H1 (cell line): ENCODE results near the gene EGFLAM. TPM values are rescaled to one million over a fixed set of nuclear protein-coding genes. Genes with fewer than 3 reads are reported as not detected.

Source experiments
- CTCF ChIA-PET: fragments of 300-600 bp; sonication (Branson Sonifier 250); formaldehyde crosslinking; loops from one replicate; lab custom pipeline; 2021; ENCODE audit not compliant: partially characterized antibody; lab: Charles Lee
- POLR2A ChIA-PET: fragments of 300-600 bp; sonication (Branson Sonifier 250); formaldehyde crosslinking; loops from one replicate; lab custom pipeline; 2021; ENCODE audit warnings: inconsistent platforms; ENCODE audit not compliant: partially characterized antibody; lab: Charles Lee
- DNase-seq, 2 experiments: peaks; one replicate each; pipeline versions ENCODE4 v3.0.0 to v3.0.0-alpha.2; 2010 to 2022; ENCODE audit warnings: low spot score in 2 of 2, low read depth in 1 of 2, mixed read lengths in 1 of 2
- FAIRE-seq: peaks from 2 replicates; lab custom pipeline; 2011; peaks lifted over from hg19 to GRCh38; lab: Jason Lieb, UNC
- H2AFZ ChIP-seq: 2 replicates; pipeline ENCODE4 v1.8.1; 2012; ENCODE audit warnings: low read length, inconsistent platforms
- H2AK5ac ChIP-seq: 2 replicates; pipeline ENCODE4 v1.6.1; 2013; ENCODE audit warnings: low read depth, low read length
- H2BK120ac ChIP-seq: replicated peaks from 2 replicates; pipeline ENCODE3; 2013; ENCODE audit warnings: low read depth, low read length, inconsistent platforms
- H2BK12ac ChIP-seq: 2 replicates; pipeline ENCODE4 v1.6.1; 2013; ENCODE audit warnings: low read depth, low read length
- H2BK15ac ChIP-seq: 2 replicates; pipeline ENCODE4 v1.6.1; 2013; ENCODE audit warnings: low read length
- H2BK20ac ChIP-seq: 2 replicates; pipeline ENCODE4 v1.6.1; 2013; ENCODE audit warnings: low read length
- H2BK5ac ChIP-seq: 2 replicates; pipeline ENCODE4 v1.6.1; 2013; ENCODE audit warnings: low read depth, low read length
- H3K14ac ChIP-seq: 2 replicates; pipeline ENCODE4 v1.6.1; 2013; ENCODE audit warnings: inconsistent platforms; ENCODE audit not compliant: insufficient read length
- H3K18ac ChIP-seq: 2 replicates; pipeline ENCODE4 v1.6.1; 2013; ENCODE audit warnings: low read length; ENCODE audit errors: extremely low read depth
- H3K23ac ChIP-seq: 2 replicates; pipeline ENCODE4 v1.6.1; 2013; ENCODE audit warnings: inconsistent platforms; ENCODE audit not compliant: insufficient read length
- H3K23me2 ChIP-seq: 2 replicates; pipeline ENCODE4 v1.6.1; 2013; ENCODE audit warnings: low read depth, low read length
- H3K27ac ChIP-seq: 2 replicates; pipeline ENCODE4 v1.6.1; 2011; ENCODE audit warnings: low read depth, low read length, inconsistent platforms
- H3K27me3 ChIP-seq, 4 experiments: replicated peaks in 1 of 4; 1 replicate in 1 of 4; 2 replicates in 3 of 4; pipeline versions ENCODE4 v1.6.1 to v1.8.1; 2011 to 2013; ENCODE audit warnings: low read length in 3 of 4, mild to moderate bottlenecking in 3 of 4, inconsistent platforms in 2 of 4, mixed read lengths in 2 of 4, moderate library complexity in 1 of 4; ENCODE audit not compliant: control insufficient read depth in 3 of 4, insufficient read depth in 3 of 4; ENCODE audit errors: extremely low read depth in 1 of 4
- H3K36me3 ChIP-seq, 4 experiments: 2 replicates each; pipeline versions ENCODE4 v1.6.1 to v1.8.1; 2011 to 2013; ENCODE audit warnings: mild to moderate bottlenecking in 4 of 4, low read length in 3 of 4, moderate library complexity in 2 of 4, control low read depth in 1 of 4, inconsistent platforms in 1 of 4; ENCODE audit not compliant: insufficient read depth in 4 of 4, control insufficient read depth in 2 of 4
- H3K4ac ChIP-seq: replicated peaks from 2 replicates; pipeline ENCODE3; 2013; ENCODE audit warnings: low read length, low read depth, mixed read lengths, inconsistent platforms; ENCODE audit not compliant: insufficient read length
- H3K4me1 ChIP-seq, 4 experiments: replicated peaks in 1 of 4; 1 replicate in 1 of 4; 2 replicates in 3 of 4; pipeline versions ENCODE4 v1.6.1 to v1.8.1; 2011 to 2013; ENCODE audit warnings: low read length in 3 of 4, inconsistent platforms in 2 of 4, mixed read lengths in 1 of 4; ENCODE audit not compliant: insufficient read depth in 4 of 4, control insufficient read depth in 3 of 4
- H3K4me2 ChIP-seq, 2 experiments: 2 replicates each; pipeline versions ENCODE4 v1.6.1 to v1.8.1; 2011 to 2013; ENCODE audit warnings: low read depth in 2 of 2, low read length in 2 of 2, control low read depth in 1 of 2, inconsistent platforms in 1 of 2, mild to moderate bottlenecking in 1 of 2; ENCODE audit not compliant: insufficient read depth in 1 of 2
- H3K4me3 ChIP-seq, 4 experiments: fragments of 200-600, 300-600 bp in 1 of 4; sonication (generic), shearing (Covaris generic), sonication (Bioruptor Twin) in 1 of 4; 2 replicates each; pipeline versions ENCODE4 v1.5.1 to v1.8.1; 2011 to 2016; ENCODE audit warnings: low read length in 4 of 4, low read depth in 3 of 4, control low read depth in 2 of 4, inconsistent platforms in 2 of 4, mild to moderate bottlenecking in 2 of 4, mixed read lengths in 1 of 4, moderate library complexity in 1 of 4; ENCODE audit not compliant: insufficient read depth in 2 of 4; ENCODE audit errors: extremely low read depth in 1 of 4
- H3K56ac ChIP-seq: replicated peaks from 2 replicates; pipeline ENCODE3; 2013; ENCODE audit warnings: low read depth, mild to moderate bottlenecking, mixed read lengths, low read length, inconsistent platforms; ENCODE audit not compliant: insufficient read length
- H3K79me1 ChIP-seq: 2 replicates; pipeline ENCODE4 v1.6.1; 2013; ENCODE audit warnings: low read depth, low read length, control low read depth
- H3K79me2 ChIP-seq, 2 experiments: 2 replicates each; pipeline versions ENCODE4 v1.6.1 to v1.8.1; 2012 to 2013; ENCODE audit warnings: low read length in 2 of 2, mild to moderate bottlenecking in 2 of 2, inconsistent platforms in 1 of 2; ENCODE audit not compliant: insufficient read depth in 2 of 2, control insufficient read depth in 1 of 2
- H3K9ac ChIP-seq, 4 experiments: replicated peaks in 1 of 4; 1 replicate in 1 of 4; 2 replicates in 3 of 4; pipeline versions ENCODE4 v1.6.1 to v1.8.1; 2011 to 2013; ENCODE audit warnings: low read depth in 3 of 4, low read length in 3 of 4, control low read depth in 2 of 4, mild to moderate bottlenecking in 2 of 4, moderate library complexity in 2 of 4, inconsistent platforms in 1 of 4; ENCODE audit errors: extremely low read depth in 1 of 4
- H3K9me3 ChIP-seq, 2 experiments: 2 replicates each; pipeline versions ENCODE4 v1.6.1 to v1.8.1; 2012 to 2013; ENCODE audit warnings: mild to moderate bottlenecking in 2 of 2, moderate library complexity in 2 of 2, control low read depth in 1 of 2, inconsistent platforms in 1 of 2, low read depth in 1 of 2, low read length in 1 of 2, mixed read lengths in 1 of 2; ENCODE audit not compliant: insufficient read depth in 2 of 2
- H4K20me1 ChIP-seq, 2 experiments: replicated peaks in 1 of 2; 2 replicates each; pipeline versions ENCODE3 to v1.8.1; 2011 to 2013; ENCODE audit warnings: inconsistent platforms in 2 of 2, low read length in 2 of 2, mild to moderate bottlenecking in 1 of 2; ENCODE audit not compliant: insufficient read depth in 2 of 2, control insufficient read depth in 1 of 2
- H4K5ac ChIP-seq: 2 replicates; pipeline ENCODE4 v1.6.1; 2013; ENCODE audit warnings: low read length, low read depth, mixed read lengths, inconsistent platforms; ENCODE audit not compliant: insufficient read length
- H4K8ac ChIP-seq: 2 replicates; pipeline ENCODE4 v1.8.0; 2013; ENCODE audit warnings: mild to moderate bottlenecking, moderate library complexity, low read length, inconsistent platforms; ENCODE audit not compliant: insufficient read depth; ENCODE audit errors: extremely low read depth
- H4K91ac ChIP-seq: replicated peaks from 2 replicates; pipeline ENCODE3; 2013; ENCODE audit warnings: low read length, mixed read lengths, inconsistent platforms; ENCODE audit not compliant: insufficient read length
- ASH2L ChIP-seq: fragments of 200-600, 300-600 bp; sonication (generic); IDR thresholded peaks from one replicate; pipeline ENCODE4 v1.7.1; 2017; ENCODE audit warnings: low read length
- FOSL1 ChIP-seq: IDR thresholded peaks from 2 replicates; pipeline ENCODE4 v1.6.1; 2011; ENCODE audit warnings: mild to moderate bottlenecking, low read depth, low read length, moderate library complexity; ENCODE audit not compliant: insufficient read depth
- JUND ChIP-seq: IDR thresholded peaks from 2 replicates; pipeline ENCODE4 v1.6.1; 2011; ENCODE audit warnings: mild to moderate bottlenecking, improper control_type of control experiment, low read length
- KDM5A ChIP-seq: fragments of 200-600 bp; IDR thresholded peaks from 2 replicates; pipeline ENCODE4 v1.7.1; 2012; ENCODE audit warnings: mild to moderate bottlenecking, low read length, inconsistent platforms, mixed read lengths
- MAX ChIP-seq: IDR thresholded peaks from 2 replicates; pipeline ENCODE4 v1.6.1; 2012; ENCODE audit warnings: inconsistent platforms
- USF2 ChIP-seq: IDR thresholded peaks from 2 replicates; pipeline ENCODE4 v1.6.1; 2011; ENCODE audit warnings: low read length, improper control_type of control experiment
- WGBS, 2 experiments: shearing (Covaris generic) in 1 of 2; methylation state at CpG; one replicate each; pipeline versions ENCODE4 v1.1.6 to v1.1.7; 2013 to 2015; ENCODE audit warnings: low lambda C conversion rate in 2 of 2, mixed read lengths in 2 of 2, inconsistent platforms in 1 of 2, low coverage in 1 of 2, missing lambda C conversion rate in 1 of 2; ENCODE audit not compliant: insufficient replicate concordance in 2 of 2, insufficient coverage in 1 of 2, insufficient read length in 1 of 2; ENCODE audit errors: extremely low coverage in 1 of 2, missing lambda C conversion rate in 1 of 2; 5-methylcytosine and 5-hydroxymethylcytosine counted together
- polyA plus RNA-seq, 7 experiments: library from polyadenylated mRNA; depleted of rRNA in 3 of 7; stranded (reverse) in 5 of 7; unstranded in 2 of 7; fragments of >200 nt in 5 of 7; fragments of 200-250 nt in 2 of 7; gene quantifications; 1 replicate in 5 of 7; 2 replicates in 1 of 7; 4 replicates in 1 of 7; pipeline versions ENCODE4 v1.2.1 to v1.2.3, GENCODE V29; 2011 to 2013; ENCODE audit warnings: missing spikeins in 2 of 7, mixed read lengths in 2 of 7
- total RNA-seq: library from RNA; stranded (reverse); fragmentation: NEBNext Ultra II Directional; extraction: Animal tissue kit (Norgen Biotek cat#: 25700); gene quantifications from 2 replicates; pipeline ENCODE4 v1.2.1, GENCODE V29; 2021
- TF ChIP-seq, protein P1 (sequence below): IDR thresholded peaks from 2 replicates; pipeline ENCODE4 v1.6.1; 2011; ENCODE audit warnings: low read depth, mild to moderate bottlenecking, low read length; ENCODE audit not compliant: insufficient read depth

Gene EGFLAM
- total and polyA plus RNA-seq, 2 of the 8 experiments (the other 6 are each of a cell fraction or from before 2014, with no cell fraction given), result 0.20 to 0.24 TPM

DNA sequence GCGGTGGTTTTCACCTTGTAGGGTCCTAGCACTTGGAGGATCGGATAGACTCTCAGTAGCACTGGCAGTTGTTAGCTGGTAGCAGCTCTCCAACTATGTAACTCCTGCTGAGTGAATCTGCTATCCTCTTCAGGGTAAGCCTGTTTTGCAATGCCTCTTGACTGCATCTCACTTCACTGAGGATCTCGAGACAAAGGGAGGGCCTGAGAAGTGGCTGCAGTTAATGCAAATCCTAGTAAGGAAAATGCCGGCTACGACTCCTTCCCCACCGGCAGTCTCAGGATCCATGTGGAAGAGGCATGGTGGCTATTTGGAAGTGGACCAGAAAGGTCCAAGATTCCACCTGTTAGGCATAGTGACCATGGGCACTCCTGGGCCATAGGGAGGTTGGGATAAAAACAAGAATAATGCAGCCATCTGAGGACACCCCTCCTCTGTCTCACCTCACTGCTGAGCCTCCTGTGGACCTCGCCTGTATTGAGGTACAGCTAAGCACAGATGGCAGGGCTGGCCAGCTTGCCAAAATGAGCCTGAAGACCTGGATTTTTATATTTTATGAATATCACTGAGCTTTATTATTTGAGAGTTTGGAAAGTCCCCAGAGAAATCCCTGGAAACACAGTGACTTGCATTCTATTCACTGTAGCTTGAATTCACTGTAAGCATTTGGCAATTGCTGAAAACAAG, 152.1 kb downstream of the EGFLAM start:
- Histone ChIP-seq H3K4me1 (peaks cover 0 to 2% (median 0%) of the 10 kb centered on the region in 4 experiments; a peak in 1 of 7 replicates), H4K91ac (no peak overlapping the region), H3K79me1 (no peaks in the 10 kb centered on the region), H3K14ac (no peak overlapping the region), H3K23ac (no peak overlapping the region), H3K79me2 (no peaks in the 10 kb centered on the region), H2BK15ac (no peak overlapping the region), H3K27me3 (no peaks in the 10 kb centered on the region), H2BK120ac (no peak overlapping the region), H3K36me3 (no peaks in the 10 kb centered on the region), H2BK20ac (no peak overlapping the region), H3K4me2 (no peak overlapping the region), H4K20me1 (no peaks in the 10 kb centered on the region), H2AFZ (peak overlapping the region; percentile 49; the same call in 1 of the 2 replicates), H4K8ac (no peak overlapping the region), H3K27ac (no peak overlapping the region), H2AK5ac (no peak overlapping the region), H3K9me3 (no peaks in the 10 kb centered on the region), H2BK5ac (no peak overlapping the region), H3K9ac (no peak overlapping the region), H2BK12ac (no peak overlapping the region), H3K56ac (no peak overlapping the region), H3K18ac (no peak overlapping the region), H4K5ac (no peak overlapping the region), H3K23me2 (no peaks in the 10 kb centered on the region), H3K4me3 (no peak overlapping the region), H3K4ac (no peak overlapping the region)
- DNase-seq (no peak), FAIRE-seq (no peak)
- ChIA-PET CTCF (interaction anchor here (0.9 to 3.7 kb wide), 6 partner anchors 11 to 399 kb away, joined by 3 to 26 read pairs (median 4); no protein-coding TSS in a partner anchor), POLR2A (no interaction called here)
- 91% methylated on average over 7 of the region's 7 CpGs; no CpG with 5 or more reads in 1 of the 2 experiments for WGBS, 2 experiments
- TF ChIP-seq, protein P1, sequence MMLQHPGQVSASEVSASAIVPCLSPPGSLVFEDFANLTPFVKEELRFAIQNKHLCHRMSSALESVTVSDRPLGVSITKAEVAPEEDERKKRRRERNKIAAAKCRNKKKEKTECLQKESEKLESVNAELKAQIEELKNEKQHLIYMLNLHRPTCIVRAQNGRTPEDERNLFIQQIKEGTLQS, result no peak
- TF ChIP-seq FOSL1, result no peak
- no peak for TF ChIP-seq JUND
- TF ChIP-seq MAX, result no peak
- TF ChIP-seq ASH2L, result no peak
- no peak for TF ChIP-seq KDM5A
- TF ChIP-seq USF2, result no peak
